Left ventricle myocardium inferior (tissue), 1 donor: ENCODE measurements around the gene GOLPH3L. TPM values are rescaled to one million over a fixed set of nuclear protein-coding genes. Genes with fewer than 3 reads are reported as not detected.
A peak's percentile ranks its signal among the peaks of the same experiment; 100 is the strongest.
"Not testable (repeated sequence)": the region's sequence is repeated elsewhere in the genome, so short reads cannot be mapped to it uniquely, and the experiment has no call there.

Source experiments
- DNase-seq: peaks from one replicate; pipeline ENCODE4 v3.0.0-alpha.2; 2020
- H3K27ac ChIP-seq: fragments of 200-600 bp; replicated peaks from 2 replicates; pipeline ENCODE4 v1.8.0; 2021
- H3K27me3 ChIP-seq: fragments of 200-600 bp; 2 replicates; pipeline ENCODE4 v1.8.0; 2021; ENCODE audit warnings: low read depth
- H3K36me3 ChIP-seq: fragments of 200-600 bp; 2 replicates; pipeline ENCODE4 v1.8.0; 2021
- H3K4me1 ChIP-seq: fragments of 200-600 bp; 2 replicates; pipeline ENCODE4 v1.8.0; 2021
- H3K4me3 ChIP-seq: fragments of 200-600 bp; 2 replicates; pipeline ENCODE4 v1.8.0; 2021; ENCODE audit warnings: mild to moderate bottlenecking, moderate library complexity
- H3K9me3 ChIP-seq: fragments of 200-600 bp; replicated peaks from 2 replicates; pipeline ENCODE4 v1.8.0; 2021
- intact Hi-C: fragments of 100-400 bp; cut with micrococcal nuclease; formaldehyde crosslinking; loops from one replicate; pipeline ENCODE4 v1.11.0; 2022
- total RNA-seq: library from RNA; stranded (reverse); fragmentation: NEBNext Ultra II Directional; extraction: Animal tissue kit (Norgen Biotek cat#: 25700); gene quantifications from one replicate; pipeline ENCODE4 v1.2.1, GENCODE V29; 2021
- TF ChIP-seq, protein P1 (sequence below): fragments of 200-600 bp; IDR thresholded peaks from 2 replicates; pipeline ENCODE4 v1.8.0; 2021; ENCODE audit warnings: antibody characterized with exemption, mild to moderate bottlenecking, borderline replicate concordance
- donor health status: DM: no; HTN: yes; CAD: no; lungs with severe emphysema.

Gene GOLPH3L
- total RNA-seq, 1 donor from 2014 or later: 16.9 TPM

DNA sequence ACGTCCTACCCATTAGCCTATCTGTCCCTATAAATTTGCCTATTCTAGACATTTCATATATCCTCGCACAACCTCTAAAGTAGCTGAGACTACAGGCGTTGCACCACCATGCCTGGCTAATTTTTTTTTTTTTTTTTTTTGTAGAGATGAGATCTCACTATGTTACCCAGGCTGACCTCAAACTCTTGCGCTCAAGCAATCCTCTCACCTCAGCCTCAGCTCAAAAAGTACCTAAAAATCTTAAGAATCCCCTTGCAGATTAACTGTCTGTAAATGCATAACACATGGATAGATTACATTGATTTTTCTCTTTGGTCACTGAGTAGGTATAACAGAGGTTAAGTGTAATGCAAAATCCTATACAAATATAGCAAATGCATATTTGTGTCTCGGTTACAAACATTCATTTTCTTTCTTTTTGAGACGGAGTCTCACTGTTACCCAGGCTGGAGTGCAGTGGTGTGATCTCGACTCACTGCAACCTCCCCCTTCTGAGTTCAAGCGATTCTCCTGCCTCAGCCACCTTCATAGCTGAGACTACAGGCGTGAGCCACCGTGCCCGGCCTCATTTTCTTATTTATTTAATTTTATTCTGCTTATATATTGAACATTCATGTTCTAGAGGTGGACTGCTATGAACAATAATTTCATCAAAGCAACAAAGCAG is 21.4 kb upstream of the GOLPH3L start:
- no peaks in the 10 kb centered on the region for H3K27me3 ChIP-seq
- TF ChIP-seq, protein P1, sequence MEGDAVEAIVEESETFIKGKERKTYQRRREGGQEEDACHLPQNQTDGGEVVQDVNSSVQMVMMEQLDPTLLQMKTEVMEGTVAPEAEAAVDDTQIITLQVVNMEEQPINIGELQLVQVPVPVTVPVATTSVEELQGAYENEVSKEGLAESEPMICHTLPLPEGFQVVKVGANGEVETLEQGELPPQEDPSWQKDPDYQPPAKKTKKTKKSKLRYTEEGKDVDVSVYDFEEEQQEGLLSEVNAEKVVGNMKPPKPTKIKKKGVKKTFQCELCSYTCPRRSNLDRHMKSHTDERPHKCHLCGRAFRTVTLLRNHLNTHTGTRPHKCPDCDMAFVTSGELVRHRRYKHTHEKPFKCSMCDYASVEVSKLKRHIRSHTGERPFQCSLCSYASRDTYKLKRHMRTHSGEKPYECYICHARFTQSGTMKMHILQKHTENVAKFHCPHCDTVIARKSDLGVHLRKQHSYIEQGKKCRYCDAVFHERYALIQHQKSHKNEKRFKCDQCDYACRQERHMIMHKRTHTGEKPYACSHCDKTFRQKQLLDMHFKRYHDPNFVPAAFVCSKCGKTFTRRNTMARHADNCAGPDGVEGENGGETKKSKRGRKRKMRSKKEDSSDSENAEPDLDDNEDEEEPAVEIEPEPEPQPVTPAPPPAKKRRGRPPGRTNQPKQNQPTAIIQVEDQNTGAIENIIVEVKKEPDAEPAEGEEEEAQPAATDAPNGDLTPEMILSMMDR: no peak
- H3K4me3 ChIP-seq: no peak overlapping the region
- peaks cover 2% of the 10 kb centered on the region for H3K9me3 ChIP-seq
- H3K36me3 ChIP-seq: no peaks in the 10 kb centered on the region
- H3K27ac ChIP-seq: no peak overlapping the region
- DNase-seq: no peak
- no peaks in the 10 kb centered on the region for H3K4me1 ChIP-seq
- intact Hi-C loops: no loop called here

DNA sequence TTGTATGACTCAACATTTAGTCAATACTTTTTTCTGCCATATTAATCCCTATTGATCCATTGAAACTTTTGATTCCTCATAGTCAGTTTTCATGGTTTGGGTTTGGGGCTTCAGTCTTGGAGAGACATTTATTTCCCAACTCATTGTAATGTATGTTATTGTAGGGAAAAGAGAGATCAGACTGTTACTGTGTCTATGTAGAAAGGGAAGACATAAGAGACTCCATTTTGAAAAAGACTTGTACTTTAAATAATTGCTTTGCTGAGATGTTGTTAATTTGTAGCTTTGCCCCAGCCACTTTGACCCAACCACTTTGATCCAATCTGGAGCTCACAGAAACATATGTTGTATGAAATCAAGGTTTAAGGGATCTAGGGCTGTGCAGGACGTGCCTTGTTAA is 12.1 kb upstream of the GOLPH3L start:
- H3K9me3 ChIP-seq, H3K4me3 ChIP-seq, H3K4me1 ChIP-seq, DNase-seq, H3K27me3 ChIP-seq, intact Hi-C loops, H3K36me3 ChIP-seq, H3K27ac ChIP-seq: not testable (repeated sequence)

DNA sequence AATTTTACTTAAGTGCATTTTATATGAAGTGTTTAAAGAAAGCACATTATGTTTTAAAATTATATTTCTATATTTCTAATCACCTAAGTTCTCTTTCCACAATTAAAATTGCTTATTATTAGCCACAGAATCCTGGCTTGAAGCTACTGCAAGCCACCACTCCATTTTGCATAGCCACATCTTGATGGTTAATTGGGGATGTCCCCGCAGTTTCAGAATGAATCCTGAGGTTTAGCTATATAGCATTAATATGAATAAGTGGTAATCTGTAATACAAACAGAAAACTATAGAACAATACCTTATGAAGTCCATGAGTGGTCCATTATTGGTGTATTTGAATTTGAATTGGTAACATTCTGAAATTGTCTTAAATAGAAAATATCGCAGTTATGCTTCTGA is 11.6 kb upstream of the GOLPH3L start:
- no peak for DNase-seq
- Histone ChIP-seq H3K36me3 (no peaks in the 10 kb centered on the region), H3K4me1 (no peaks in the 10 kb centered on the region), H3K4me3 (no peak overlapping the region), H3K27ac (no peak overlapping the region), H3K9me3 (no peaks in the 10 kb centered on the region), H3K27me3 (no peaks in the 10 kb centered on the region)
- intact Hi-C loops: no loop called here
- TF ChIP-seq, protein P1: no peak

DNA sequence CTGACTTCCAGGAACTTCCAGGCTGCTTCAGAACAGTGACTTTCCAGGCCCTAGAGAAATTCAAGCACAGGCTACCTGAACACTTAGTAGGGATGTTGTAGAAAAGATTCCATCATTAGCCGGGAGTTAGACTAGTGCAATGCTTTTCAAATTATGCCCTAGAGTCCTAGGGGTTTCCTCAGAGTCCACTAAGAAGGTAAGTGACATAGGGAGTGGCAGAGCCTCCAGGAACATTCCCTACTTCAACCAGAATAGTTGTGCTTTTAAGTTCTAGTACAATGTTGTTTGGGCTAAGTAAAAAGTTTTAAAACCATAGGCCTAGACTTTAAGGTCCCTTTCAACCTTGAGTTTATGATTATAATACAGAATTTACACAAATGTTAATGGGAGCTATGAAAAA is 9.1 kb upstream of the GOLPH3L start:
- DNase-seq: no peak
- Histone ChIP-seq H3K9me3 (no peaks in the 10 kb centered on the region), H3K27ac (no peak overlapping the region), H3K36me3 (no peaks in the 10 kb centered on the region), H3K4me1 (no peaks in the 10 kb centered on the region), H3K4me3 (no peak overlapping the region), H3K27me3 (no peaks in the 10 kb centered on the region)
- intact Hi-C loops: no loop called here
- TF ChIP-seq, protein P1: no peak

DNA sequence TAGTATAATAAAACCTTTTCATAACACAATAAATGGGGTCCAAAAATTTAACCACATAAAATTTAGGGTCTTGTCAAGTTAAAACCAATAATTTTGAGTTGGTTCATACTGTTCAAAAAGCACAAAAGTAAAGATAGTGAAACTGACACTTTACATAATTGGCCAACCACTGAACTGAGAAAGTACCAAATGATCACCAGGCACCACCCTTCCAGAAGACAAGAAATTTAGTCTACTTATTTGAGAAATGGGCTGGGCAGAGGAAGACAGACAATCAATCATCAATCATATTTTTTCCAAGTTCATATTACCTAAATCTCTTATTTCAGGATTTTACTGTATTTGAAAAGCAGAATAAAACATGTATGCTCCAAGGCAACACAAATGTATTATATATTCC is 6.5 kb upstream of the GOLPH3L start:
- no peaks in the 10 kb centered on the region for H3K4me1 ChIP-seq
- no peak overlapping the region for H3K4me3 ChIP-seq
- no peaks in the 10 kb centered on the region for H3K27me3 ChIP-seq
- H3K27ac ChIP-seq: no peak overlapping the region
- DNase-seq: no peak
- intact Hi-C loops: no loop called here
- H3K9me3 ChIP-seq: no peaks in the 10 kb centered on the region
- TF ChIP-seq, protein P1: no peak
- H3K36me3 ChIP-seq: no peaks in the 10 kb centered on the region

DNA sequence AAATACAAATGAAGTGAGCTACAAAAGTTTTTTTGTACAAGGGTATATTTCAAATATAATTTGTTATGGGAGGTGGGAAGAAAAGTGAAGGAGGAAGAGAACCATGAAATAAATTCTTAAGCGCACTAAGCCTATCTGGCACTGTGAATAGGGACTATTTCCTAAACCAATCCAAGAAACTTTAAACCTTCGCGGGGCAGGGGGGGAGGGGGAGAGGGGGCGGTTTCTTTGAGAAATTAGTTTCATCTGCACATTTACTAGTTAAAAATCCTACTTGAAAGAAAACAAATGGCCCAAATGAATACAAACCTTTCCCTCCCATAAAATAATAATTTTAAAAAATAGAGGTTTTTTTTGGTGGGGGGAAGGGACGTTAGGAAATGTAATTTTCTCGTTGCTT is 364 bp downstream of the GOLPH3L start:
- TF ChIP-seq, protein P1: no peak
- no peaks in the 10 kb centered on the region for H3K9me3 ChIP-seq
- peak overlapping the region; percentile 78 for H3K27ac ChIP-seq
- H3K4me3 ChIP-seq: peak overlapping the region; percentile 79
- H3K36me3 ChIP-seq: peaks cover 31% of the 10 kb centered on the region
- intact Hi-C loops: no loop called here
- DNase-seq: no peak
- peaks cover 33% of the 10 kb centered on the region for H3K4me1 ChIP-seq
- H3K27me3 ChIP-seq: no peaks in the 10 kb centered on the region
